Measurements from ENCODE around the gene RPS6KA3. TPM values are rescaled to one million over a fixed set of nuclear protein-coding genes. Genes with fewer than 3 reads are reported as not detected.

The RPS6KA3 gene
- total RNA-seq, 1 donor from 2014 or later: 22.8 TPM

- intact Hi-C loops (cut with DNase I): loop anchor here (5.0 kb wide), 1 partner anchor 125 kb away; the partner anchor contains the start of gene EIF1AX
- peak overlapping the region; percentile 78 for H3K27ac ChIP-seq
- H3K27me3 ChIP-seq: no peaks in the 10 kb centered on the region
These were observed 860 bp upstream of the RPS6KA3 start for GRCh38 chrX:20267607-20267930.

GRCh38 chrX:20265726-20266681, 705 bp downstream of the RPS6KA3 start:
- TF ChIP-seq POLR2A (IDR thresholded peaks at IDR 0.05) (no peak), POLR2AphosphoS5 (IDR thresholded peaks at IDR 0.05; ENCODE audit: insufficient read depth in 1 of 2, low read depth in 1 of 2) (no peak)
- TF ChIP-seq, protein P1, sequence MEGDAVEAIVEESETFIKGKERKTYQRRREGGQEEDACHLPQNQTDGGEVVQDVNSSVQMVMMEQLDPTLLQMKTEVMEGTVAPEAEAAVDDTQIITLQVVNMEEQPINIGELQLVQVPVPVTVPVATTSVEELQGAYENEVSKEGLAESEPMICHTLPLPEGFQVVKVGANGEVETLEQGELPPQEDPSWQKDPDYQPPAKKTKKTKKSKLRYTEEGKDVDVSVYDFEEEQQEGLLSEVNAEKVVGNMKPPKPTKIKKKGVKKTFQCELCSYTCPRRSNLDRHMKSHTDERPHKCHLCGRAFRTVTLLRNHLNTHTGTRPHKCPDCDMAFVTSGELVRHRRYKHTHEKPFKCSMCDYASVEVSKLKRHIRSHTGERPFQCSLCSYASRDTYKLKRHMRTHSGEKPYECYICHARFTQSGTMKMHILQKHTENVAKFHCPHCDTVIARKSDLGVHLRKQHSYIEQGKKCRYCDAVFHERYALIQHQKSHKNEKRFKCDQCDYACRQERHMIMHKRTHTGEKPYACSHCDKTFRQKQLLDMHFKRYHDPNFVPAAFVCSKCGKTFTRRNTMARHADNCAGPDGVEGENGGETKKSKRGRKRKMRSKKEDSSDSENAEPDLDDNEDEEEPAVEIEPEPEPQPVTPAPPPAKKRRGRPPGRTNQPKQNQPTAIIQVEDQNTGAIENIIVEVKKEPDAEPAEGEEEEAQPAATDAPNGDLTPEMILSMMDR (IDR thresholded peaks at IDR 0.05): no peak
- no peaks in the 10 kb centered on the region for H3K9me3 ChIP-seq
- DNase-seq (ENCODE audit: extremely low spot score in 2 of 2): no peak
- H3K4me1 ChIP-seq: no peaks in the 10 kb centered on the region
- no peaks in the 10 kb centered on the region for H3K36me3 ChIP-seq
- intact Hi-C loops (cut with DNase I): loop anchor here (5.0 kb wide), 1 partner anchor 124 kb away; the partner anchor contains the start of gene EIF1AX
- peak overlapping the region; percentile 86 for H3K27ac ChIP-seq
- H3K27me3 ChIP-seq: no peaks in the 10 kb centered on the region
- peak overlapping the region; percentile 68 to 69 for H3K4me3 ChIP-seq

More at GRCh38 chrX:20267607-20267930, 860 bp upstream of the RPS6KA3 start:
- DNase-seq (ENCODE audit: extremely low spot score in 2 of 2): no peak
- Histone ChIP-seq H3K4me1 (no peaks in the 10 kb centered on the region), H3K36me3 (no peaks in the 10 kb centered on the region), H3K9me3 (no peaks in the 10 kb centered on the region), H3K4me3 (peak overlapping the region; percentile 68 to 69)
- TF ChIP-seq POLR2AphosphoS5 (IDR thresholded peaks at IDR 0.05; ENCODE audit: insufficient read depth in 1 of 2, low read depth in 1 of 2): no peak
- TF ChIP-seq, protein P1 (IDR thresholded peaks at IDR 0.05): no peak
- no peak for TF ChIP-seq POLR2A (IDR thresholded peaks at IDR 0.05)

DNA sequence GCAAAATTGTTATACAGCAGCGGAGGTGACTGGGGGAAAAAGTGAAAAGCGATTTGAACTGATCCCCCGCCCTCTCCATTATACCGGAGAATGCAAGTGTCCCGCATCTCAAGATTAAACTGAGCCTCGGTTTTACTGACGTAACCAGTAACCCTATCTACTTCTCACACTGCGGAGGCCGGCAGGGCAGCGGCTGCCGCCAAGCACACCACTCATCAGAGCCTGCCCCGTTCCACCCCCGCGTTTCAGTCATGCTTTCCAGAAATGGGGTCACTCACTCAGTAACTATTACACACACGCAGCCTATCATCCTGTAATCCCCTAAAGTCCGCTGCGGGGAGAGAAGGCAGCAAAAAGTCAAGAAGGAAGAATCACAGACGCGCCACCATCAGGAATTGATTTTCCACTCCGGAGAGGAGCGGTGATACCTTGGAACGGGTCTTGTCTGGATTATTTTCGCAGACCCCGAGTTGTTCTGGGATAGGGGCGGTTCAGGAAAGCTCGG, 1.4 kb downstream of the RPS6KA3 start:
- Histone ChIP-seq H3K4me3 (peak overlapping the region; percentile 68 to 69), H3K36me3 (no peaks in the 10 kb centered on the region), H3K4me1 (no peaks in the 10 kb centered on the region), H3K27me3 (no peaks in the 10 kb centered on the region), H3K27ac (peak overlapping the region; percentile 86), H3K9me3 (no peaks in the 10 kb centered on the region)
- DNase-seq (ENCODE audit: extremely low spot score in 2 of 2): peak in 1 of 2 donors; percentile 88
- intact Hi-C loops (cut with DNase I): loop anchor here (5.0 kb wide), 1 partner anchor 123 kb away; the partner anchor contains the start of gene EIF1AX
- TF ChIP-seq POLR2A (IDR thresholded peaks at IDR 0.05) (peak in 1 of 2 donors; percentile 27), POLR2AphosphoS5 (IDR thresholded peaks at IDR 0.05; ENCODE audit: insufficient read depth in 1 of 2, low read depth in 1 of 2) (peak in 1 of 2 donors; percentile 72)
- TF ChIP-seq, protein P1 (IDR thresholded peaks at IDR 0.05): no peak

- Histone ChIP-seq H3K27ac (no peak overlapping the region), H3K4me1 (no peaks in the 10 kb centered on the region), H3K9me3 (no peaks in the 10 kb centered on the region), H3K27me3 (no peaks in the 10 kb centered on the region), H3K4me3 (no peak overlapping the region), H3K36me3 (no peaks in the 10 kb centered on the region)
- TF ChIP-seq POLR2AphosphoS5 (IDR thresholded peaks at IDR 0.05; ENCODE audit: insufficient read depth in 1 of 2, low read depth in 1 of 2) (no peak), POLR2A (IDR thresholded peaks at IDR 0.05) (no peak)
- TF ChIP-seq, protein P1 (IDR thresholded peaks at IDR 0.05): no peak
- no peak for DNase-seq (ENCODE audit: extremely low spot score in 2 of 2)
- intact Hi-C loops (cut with DNase I): no loop called here
These were observed 3.2 kb downstream of the RPS6KA3 start for GRCh38 chrX:20263474-20263873.
